Limb (tissue), 2 donors: ENCODE measurements around the gene BRAT1.
"Not testable (repeated sequence)": the region's sequence is repeated elsewhere in the genome, so short reads cannot be mapped to it uniquely, and the experiment has no call there.

Source experiments
- DNase-seq, 2 donors: peaks; one replicate each; pipeline ENCODE4 v3.0.0-alpha.2; 2016; ENCODE audit errors: extremely low spot score in 2 of 2

The BRAT1 gene

GRCh38 chr7:2555121-2556052, at the start of gene BRAT1:
TSS of gene BRAT1 (minus strand) at chr7:2555524. CDS start at chr7:2554431, 1,093 bp downstream.
- DNase-seq, result peak; percentile 94 to 97

- DNase-seq, result no peak
Measured at GRCh38 chr7:2604608-2605174, 49.4 kb upstream of the BRAT1 start.

GRCh38 chr7:2603044-2603965, 48.0 kb upstream of the BRAT1 start:
- no peak for DNase-seq

- no peak for DNase-seq
Measured at GRCh38 chr7:2602406-2603043, 47.2 kb upstream of the BRAT1 start.

- no peak for DNase-seq
Measured at GRCh38 chr7:2601907-2602306, 46.6 kb upstream of the BRAT1 start.

- no peak for DNase-seq
Measured at GRCh38 chr7:2601065-2601464, 45.7 kb upstream of the BRAT1 start.

- no peak for DNase-seq
Measured at GRCh38 chr7:2598154-2598823, 43.0 kb upstream of the BRAT1 start.

- DNase-seq, result no peak
Measured at GRCh38 chr7:2597273-2597640, 41.9 kb upstream of the BRAT1 start.

GRCh38 chr7:2596464-2597272, 41.3 kb upstream of the BRAT1 start:
- no peak for DNase-seq

- DNase-seq, result no peak
Measured at GRCh38 chr7:2595258-2595860, 40.0 kb upstream of the BRAT1 start.

- DNase-seq, result no peak
Measured at GRCh38 chr7:2594599-2594998, 39.3 kb upstream of the BRAT1 start.

GRCh38 chr7:2593036-2593727, 37.9 kb upstream of the BRAT1 start:
- no peak for DNase-seq

GRCh38 chr7:2592375-2592865, 37.1 kb upstream of the BRAT1 start:
- DNase-seq, result no peak

GRCh38 chr7:2589941-2590340, 34.6 kb upstream of the BRAT1 start:
- DNase-seq, result not testable (repeated sequence)

- DNase-seq, result no peak
Measured at GRCh38 chr7:2589341-2589740, 34.0 kb upstream of the BRAT1 start.

- no peak for DNase-seq
Measured at GRCh38 chr7:2587778-2588177, 32.5 kb upstream of the BRAT1 start.

- DNase-seq, result no peak
Measured at GRCh38 chr7:2587134-2587533, 31.8 kb upstream of the BRAT1 start.

GRCh38 chr7:2586326-2587020, 31.1 kb upstream of the BRAT1 start:
- DNase-seq, result no peak
